Activated CD8-positive, alpha-beta memory T cell treated with anti-CD3 and anti-CD28 coated beads for 24 hours (primary cell): ENCODE measurements around the gene ATPAF2.

Experiments
- DNase-seq: peaks from one replicate; pipeline ENCODE4 v3.0.0-alpha.2; 2020

ATPAF2 gene

GRCh38 chr17:18038861-18039534, at the start of gene ATPAF2, which contains the start of gene GID4:
TSS of gene ATPAF2 (minus strand) at chr17:18039168. CDS start at chr17:18039013, 155 bp downstream.
TSS of gene GID4 (plus strand) at chr17:18039408. CDS start at chr17:18039465, 57 bp downstream.
- DNase-seq = peak; percentile 99

- DNase-seq = peak; percentile 98
These were observed 48.9 kb upstream of the ATPAF2 start, which contains the start of gene DRG2 for GRCh38 chr17:18087610-18088491. TSS of gene DRG2 (plus strand) at chr17:18087948. CDS start at chr17:18088024, 76 bp downstream.

- DNase-seq = no peak
These were observed 45.3 kb upstream of the ATPAF2 start for GRCh38 chr17:18084256-18084655.

GRCh38 chr17:18079543-18079942, 40.6 kb upstream of the ATPAF2 start:
- no peak for DNase-seq

GRCh38 chr17:18076936-18077335, 38.0 kb upstream of the ATPAF2 start:
- no peak for DNase-seq

- DNase-seq = no peak
These were observed 35.8 kb upstream of the ATPAF2 start for GRCh38 chr17:18074566-18075272.

GRCh38 chr17:18071751-18072150, 32.8 kb upstream of the ATPAF2 start:
- DNase-seq = no peak

- DNase-seq = no peak
These were observed 31.9 kb upstream of the ATPAF2 start for GRCh38 chr17:18070861-18071340.

- DNase-seq = no peak
These were observed 30.1 kb upstream of the ATPAF2 start for GRCh38 chr17:18069101-18069500.

GRCh38 chr17:18066866-18067265, 27.9 kb upstream of the ATPAF2 start:
- no peak for DNase-seq

- DNase-seq = no peak
These were observed 26.6 kb upstream of the ATPAF2 start for GRCh38 chr17:18065546-18065945.

- no peak for DNase-seq
These were observed 25.1 kb upstream of the ATPAF2 start for GRCh38 chr17:18064053-18064452.

GRCh38 chr17:18059283-18059682, 20.3 kb upstream of the ATPAF2 start:
- no peak for DNase-seq

GRCh38 chr17:18056214-18056613, 17.2 kb upstream of the ATPAF2 start:
- DNase-seq = no peak

GRCh38 chr17:18055597-18055996, 16.6 kb upstream of the ATPAF2 start:
- DNase-seq = no peak

- DNase-seq = no peak
These were observed 6.9 kb upstream of the ATPAF2 start for GRCh38 chr17:18045691-18046350.

GRCh38 chr17:18044609-18045008, 5.6 kb upstream of the ATPAF2 start:
- no peak for DNase-seq

- DNase-seq = no peak
These were observed 4.5 kb upstream of the ATPAF2 start for GRCh38 chr17:18043491-18043890.

GRCh38 chr17:18042983-18043382, 4.0 kb upstream of the ATPAF2 start:
- no peak for DNase-seq

GRCh38 chr17:18041776-18042175, 2.8 kb upstream of the ATPAF2 start:
- DNase-seq = no peak

- DNase-seq = peak; percentile 61
These were observed 1.4 kb upstream of the ATPAF2 start for GRCh38 chr17:18040261-18040858.
